Measurements from ENCODE around the gene CDH13. TPM values are rescaled to one million over a fixed set of nuclear protein-coding genes. Genes with fewer than 3 reads are reported as not detected.

Gene CDH13
- total and polyA plus RNA-seq, 9 of the 15 experiments (the other 6 are each of a cell fraction or from before 2014, with no cell fraction given): 0.03 TPM; not detected in 8

- Histone ChIP-seq H3K27me3 (ENCODE audit: control insufficient read depth in 2 of 2, insufficient read depth in 2 of 2, low read length in 2 of 2) (no peaks in the 10 kb centered on the region), H3K4me3 (no peak overlapping the region), H3K9ac (ENCODE audit: insufficient read depth in 1 of 2, low read depth in 2 of 2, low read length in 2 of 2) (no peak overlapping the region), H3K4me2 (ENCODE audit: insufficient read depth, low read length) (no peak overlapping the region), H4K20me1 (replicated peaks; ENCODE audit: control insufficient read depth, insufficient read depth, low read length) (no peaks in the 10 kb centered on the region), H3K9me3 (replicated peaks; ENCODE audit: control insufficient read depth, insufficient read depth, low read depth, low read length) (no peaks in the 10 kb centered on the region; the same call in 1 of the 2 replicates), H3K27ac (ENCODE audit: extremely low read depth, low read depth, low read length) (no peak overlapping the region), H3K36me3 (ENCODE audit: control insufficient read depth, insufficient read depth, low read length) (no peaks in the 10 kb centered on the region), H3K9me1 (ENCODE audit: control insufficient read depth, insufficient read depth, low read length) (no peaks in the 10 kb centered on the region), H2AFZ (ENCODE audit: low read depth, low read length) (no peak overlapping the region), H3K79me2 (ENCODE audit: control insufficient read depth, insufficient read depth, low read length) (no peaks in the 10 kb centered on the region), H3K4me1 (replicated peaks in 1 of 2; ENCODE audit: control insufficient read depth in 2 of 2, insufficient read depth in 2 of 2, low read length in 2 of 2) (no peaks in the 10 kb centered on the region)
- ATAC-seq (no peak), FAIRE-seq (no peak), DNase-seq (ENCODE audit: extremely low read depth in 1 of 4, low spot score in 3 of 4) (no peak)
- TF ChIP-seq MEF2D (tag; conservative IDR thresholded peaks at IDR 0.05; ENCODE audit: low read depth): no peak
- TF ChIP-seq PCBP2 (IDR thresholded peaks at IDR 0.05; ENCODE audit: low read depth, low read length, poor library complexity, severe bottlenecking): no peak
- TF ChIP-seq ZNF318 (IDR thresholded peaks at IDR 0.05; ENCODE audit: borderline replicate concordance in 1 of 2, low read depth in 1 of 2): no peak
- TF ChIP-seq HBP1 (CRISPR knock-in tag; IDR thresholded peaks at IDR 0.05): no peak
- TF ChIP-seq ZNF3 (CRISPR knock-in tag; IDR thresholded peaks at IDR 0.05): no peak
- no peak for TF ChIP-seq PREB (CRISPR knock-in tag; IDR thresholded peaks at IDR 0.05)
- no peak for TF ChIP-seq POLR2H (tag; IDR thresholded peaks at IDR 0.05; ENCODE audit: low read depth)
- TF ChIP-seq BHLHE40 (IDR thresholded peaks at IDR 0.05; ENCODE audit: low read length): no peak
- intact Hi-C loops (cut with micrococcal nuclease) (no loop called here), in situ Hi-C loops (cut with MboI) (no loop called here)
- CTCF ChIA-PET (ENCODE audit: low intra/inter-chr PET ratio): no interaction called here
- POLR2A ChIA-PET: no interaction called here
- BruUV-seq (replicated peaks): no TSS peak
- WGBS (ENCODE audit: insufficient coverage, low coverage, missing lambda C conversion rate): 2% methylated on average over 2 of the region's 2 CpGs
Observed at GRCh38 chr16:83066881-83067280, 440.1 kb downstream of the CDH13 start.

All from K562 (cell line).